Measurements from ENCODE around the gene FAM222B.
"Not testable (repeated sequence)": the region's sequence is repeated elsewhere in the genome, so short reads cannot be mapped to it uniquely, and the experiment has no call there.

The FAM222B gene

GRCh38 chr17:28839221-28839620 lies 3.4 kb downstream of the FAM222B start:
- no peak for DNase-seq

- not testable (repeated sequence) for DNase-seq
Measured at GRCh38 chr17:28836541-28836940, 6.0 kb downstream of the FAM222B start.

- no peak for DNase-seq
Measured at GRCh38 chr17:28834420-28834819, 8.2 kb downstream of the FAM222B start.

- no peak for DNase-seq
Measured at GRCh38 chr17:28828294-28829040, 14.1 kb downstream of the FAM222B start.

GRCh38 chr17:28827672-28828071 lies 14.9 kb downstream of the FAM222B start:
- no peak for DNase-seq

GRCh38 chr17:28819582-28819981 lies 23.0 kb downstream of the FAM222B start:
- DNase-seq = no peak

- DNase-seq = no peak
Measured at GRCh38 chr17:28818819-28819221, 23.8 kb downstream of the FAM222B start.

- no peak for DNase-seq
Measured at GRCh38 chr17:28816540-28816939, 26.1 kb downstream of the FAM222B start.

- DNase-seq = peak in 1 of 2 experiments; percentile 49
Measured at GRCh38 chr17:28812748-28813377, 29.7 kb downstream of the FAM222B start.

GRCh38 chr17:28812091-28812747 lies 30.4 kb downstream of the FAM222B start:
- peak; percentile 95 to 96 for DNase-seq

GRCh38 chr17:28811651-28812090 lies 30.9 kb downstream of the FAM222B start:
- no peak for DNase-seq

- no peak for DNase-seq
Measured at GRCh38 chr17:28810437-28810836, 32.2 kb downstream of the FAM222B start.

GRCh38 chr17:28807925-28808634 lies 34.5 kb downstream of the FAM222B start:
- DNase-seq = peak in 1 of 2 experiments; percentile 23

GRCh38 chr17:28796062-28796461 lies 46.5 kb downstream of the FAM222B start:
- DNase-seq = no peak

- not testable (repeated sequence) for DNase-seq
Measured at GRCh38 chr17:28794846-28795441, 47.6 kb downstream of the FAM222B start.

- DNase-seq = no peak
Measured at GRCh38 chr17:28792877-28793661, 49.5 kb downstream of the FAM222B start.

- no peak for DNase-seq
Measured at GRCh38 chr17:28788100-28788499, 54.5 kb downstream of the FAM222B start.

- DNase-seq = no peak
Measured at GRCh38 chr17:28783161-28783560, 59.4 kb downstream of the FAM222B start.

- DNase-seq = not testable (repeated sequence)
Measured at GRCh38 chr17:28779601-28780000, 63.0 kb downstream of the FAM222B start.

- no peak for DNase-seq
Measured at GRCh38 chr17:28777178-28777577, 65.4 kb downstream of the FAM222B start.

- no peak for DNase-seq
Measured at GRCh38 chr17:28774206-28774605, 68.4 kb downstream of the FAM222B start.

- no peak for DNase-seq
Measured at GRCh38 chr17:28773736-28774135, 68.9 kb downstream of the FAM222B start.
